Glomerular visceral epithelial cell (primary cell): Measurements from ENCODE around the gene P2RX5.
"Not testable (repeated sequence)": the region's sequence is repeated elsewhere in the genome, so short reads cannot be mapped to it uniquely, and the experiment has no call there.

Source experiments
- DNase-seq: peaks from one replicate; pipeline ENCODE4 v3.0.0-alpha.2; 2016; ENCODE audit errors: extremely low spot score

The P2RX5 gene

GRCh38 chr17:3695723-3696411 is at the start of gene P2RX5:
TSS of gene P2RX5 (minus strand) at chr17:3696155. CDS start at chr17:3696005, 150 bp downstream.
- peak; percentile 22 for DNase-seq

- DNase-seq = no peak
These were observed 49.1 kb upstream of the P2RX5 start for GRCh38 chr17:3745071-3745470.

DNA sequence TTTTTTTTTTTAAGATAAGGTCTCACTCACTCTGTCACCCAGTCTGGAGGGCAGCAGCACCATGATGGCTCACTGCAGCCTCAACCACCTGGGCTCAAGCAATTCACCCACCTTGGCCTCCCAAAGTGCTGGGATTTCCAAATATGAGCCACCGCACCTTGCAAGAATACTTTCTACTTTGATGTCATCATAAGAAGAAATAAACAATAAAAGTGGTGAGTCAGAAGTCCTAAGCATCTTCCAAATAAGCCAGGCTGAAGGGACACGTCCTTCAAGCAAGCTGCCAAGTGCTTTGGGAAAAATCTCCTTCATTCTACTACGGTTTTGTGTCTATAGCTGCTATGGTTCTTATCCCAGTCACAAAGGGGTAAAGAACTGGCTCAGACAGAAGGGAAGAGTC is 48.1 kb upstream of the P2RX5 start:
- no peak for DNase-seq

- DNase-seq = no peak
These were observed 44.7 kb upstream of the P2RX5 start for GRCh38 chr17:3740611-3741073.

DNA sequence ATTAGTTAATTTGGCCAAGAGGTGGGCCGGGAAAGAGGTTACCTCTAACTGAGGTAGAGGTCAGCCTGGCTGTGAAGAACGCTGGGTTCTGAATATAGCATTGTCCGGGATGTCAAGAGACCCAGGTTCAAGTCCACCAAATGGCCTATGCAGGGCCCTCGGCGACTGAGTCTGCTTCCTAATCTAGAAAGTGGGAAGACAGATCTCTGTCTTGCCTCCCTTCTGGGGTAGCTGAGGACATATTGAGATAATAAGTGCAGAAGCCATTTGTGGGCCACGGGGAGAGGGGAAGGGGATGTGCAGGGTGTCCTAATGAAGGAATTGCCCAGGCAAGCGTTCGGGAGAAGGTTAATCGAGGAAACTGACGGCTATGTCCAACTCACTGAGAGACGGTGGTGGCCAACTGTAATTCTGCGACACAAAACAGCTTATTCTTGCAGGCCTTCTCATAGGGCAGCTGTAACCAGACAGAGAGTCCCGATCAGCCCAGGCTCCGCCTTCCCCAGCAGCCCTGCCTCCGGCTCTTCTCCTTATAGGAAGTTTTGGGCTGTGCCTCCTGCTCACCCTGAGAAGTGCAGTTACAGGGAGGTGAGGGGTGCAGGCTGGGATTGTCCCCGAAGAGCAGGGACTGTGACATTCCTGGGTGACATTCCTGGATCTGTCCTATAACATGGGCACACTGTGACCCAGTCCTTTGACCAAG is 43.6 kb upstream of the P2RX5 start:
- DNase-seq = no peak

DNA sequence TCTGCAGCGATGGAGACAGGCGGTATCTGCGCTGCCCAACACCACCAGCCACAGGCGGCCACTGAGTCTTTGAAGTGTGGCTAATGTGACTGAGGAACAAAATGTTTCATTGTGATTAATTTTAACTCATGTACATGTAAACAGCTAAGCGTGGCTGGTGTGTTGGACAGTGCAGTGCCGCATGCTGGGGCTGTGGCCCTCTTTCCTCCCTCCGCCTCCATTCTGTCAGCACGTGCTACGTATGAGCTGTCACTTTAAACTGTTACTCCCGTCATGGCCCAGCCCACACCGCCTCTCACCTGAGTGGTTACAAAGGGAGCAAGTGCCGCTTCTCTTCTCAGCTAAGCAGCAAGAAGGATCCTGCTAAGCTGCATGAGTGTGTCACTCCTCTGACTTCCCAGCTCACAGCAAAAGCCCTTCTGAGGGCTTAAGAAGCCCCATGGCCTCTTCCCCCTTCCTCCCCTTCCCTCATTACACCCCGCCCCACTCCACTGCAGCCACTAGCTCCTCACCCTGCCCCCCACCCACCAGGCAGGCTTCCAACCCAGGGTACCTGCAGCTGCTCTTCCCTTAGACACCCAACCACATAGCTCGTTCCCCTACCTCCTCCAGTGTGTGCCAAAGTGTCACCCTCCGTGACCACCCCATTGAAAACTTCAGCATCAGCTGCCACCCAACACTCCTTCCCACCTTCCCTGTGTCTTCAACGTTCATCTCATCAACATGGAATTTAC is 42.8 kb upstream of the P2RX5 start:
- peak; percentile 35 for DNase-seq

DNA sequence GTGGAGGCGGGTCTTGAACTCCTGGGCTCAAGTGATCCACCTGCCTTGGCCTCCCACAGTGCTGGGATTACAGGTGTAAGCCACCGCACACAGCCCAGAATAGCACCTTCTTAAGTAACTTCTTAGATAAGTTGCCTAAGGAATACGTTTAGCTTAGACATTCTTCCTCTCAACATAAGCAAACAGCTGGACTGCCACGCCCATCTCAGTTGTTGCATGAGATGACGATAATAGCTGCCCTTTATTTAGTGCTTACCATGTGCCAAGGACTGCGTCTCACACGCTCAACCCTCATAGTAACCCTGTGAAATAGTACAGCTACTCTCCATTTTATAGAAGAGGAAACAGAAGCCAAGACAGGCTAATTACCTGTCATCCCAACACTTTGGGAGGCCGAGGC is 39.6 kb upstream of the P2RX5 start:
- no peak for DNase-seq

- DNase-seq = not testable (repeated sequence)
These were observed 38.9 kb upstream of the P2RX5 start for GRCh38 chr17:3734911-3735276.

- DNase-seq = no peak
These were observed 36.3 kb upstream of the P2RX5 start for GRCh38 chr17:3732210-3732621.

- peak; percentile 41 for DNase-seq
These were observed 35.0 kb upstream of the P2RX5 start for GRCh38 chr17:3730881-3731429.

GRCh38 chr17:3729881-3730280 is 33.9 kb upstream of the P2RX5 start:
- DNase-seq = no peak

DNA sequence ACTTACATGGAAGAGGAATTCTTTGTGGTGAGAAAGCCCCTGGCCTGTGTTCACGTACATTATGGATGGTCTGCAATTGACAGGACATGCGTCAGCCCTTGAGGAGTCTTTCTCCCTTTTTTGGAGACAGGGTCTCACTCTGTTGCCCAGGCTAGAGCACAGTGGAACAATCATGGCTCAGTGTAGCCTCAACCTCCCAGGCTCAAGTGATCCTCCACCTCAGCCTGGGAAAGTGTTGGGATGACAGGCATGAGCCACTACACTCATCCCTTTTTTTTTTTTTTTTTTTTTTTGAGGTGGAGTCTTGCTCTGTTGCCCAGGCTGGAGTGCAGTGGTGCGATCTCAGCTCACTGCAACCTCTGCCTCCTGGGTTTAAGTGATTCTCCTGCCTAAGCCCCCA is 32.1 kb upstream of the P2RX5 start:
- not testable (repeated sequence) for DNase-seq

DNA sequence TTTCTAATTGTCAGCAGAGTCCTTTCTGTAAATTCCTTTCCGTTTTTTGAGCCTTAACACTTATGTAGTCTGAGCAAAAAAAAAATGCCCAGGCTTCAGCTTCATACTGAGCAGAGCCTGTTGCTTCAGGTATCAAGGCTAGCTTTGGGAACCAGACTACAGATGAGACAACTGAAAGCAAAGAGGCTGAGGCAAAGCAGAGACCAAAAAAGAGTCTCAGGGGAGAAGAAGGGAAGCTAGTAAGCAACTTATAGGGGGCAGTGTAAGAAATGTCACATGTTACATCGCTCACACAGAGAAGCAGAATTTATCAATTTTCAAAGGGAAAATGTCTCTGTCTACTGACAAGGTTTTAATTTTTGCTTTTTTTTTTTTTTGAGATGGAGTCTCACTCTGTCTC is 31.1 kb upstream of the P2RX5 start:
- DNase-seq = no peak

- no peak for DNase-seq
These were observed 28.6 kb upstream of the P2RX5 start for GRCh38 chr17:3724378-3725077.

- peak; percentile 93 for DNase-seq
These were observed 27.8 kb upstream of the P2RX5 start, which contains the start of gene HASPIN for GRCh38 chr17:3723556-3724377. TSS of gene HASPIN (plus strand) at chr17:3723903. CDS start at chr17:3723936, 33 bp downstream.

GRCh38 chr17:3723188-3723555 is 27.2 kb upstream of the P2RX5 start:
- no peak for DNase-seq

DNA sequence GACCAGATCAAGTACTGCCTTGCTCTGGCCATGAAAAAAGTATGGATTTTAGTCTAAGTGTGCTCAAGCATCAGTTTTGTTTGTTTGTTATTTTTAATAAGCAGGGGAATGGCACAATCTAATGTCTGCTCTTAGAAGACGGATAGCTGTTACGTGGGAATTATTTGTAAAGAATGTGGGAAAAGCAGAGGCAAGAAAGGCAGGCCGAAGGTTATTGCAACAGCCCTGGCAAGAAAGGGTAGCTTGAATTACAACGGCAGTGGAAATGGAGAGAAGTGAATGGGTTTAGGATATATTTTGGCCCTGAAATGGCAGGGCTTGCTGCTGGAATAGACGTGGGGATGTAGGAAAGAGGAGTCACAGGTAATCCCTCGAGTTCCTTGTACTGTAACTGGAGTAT is 26.8 kb upstream of the P2RX5 start:
- DNase-seq = no peak

DNA sequence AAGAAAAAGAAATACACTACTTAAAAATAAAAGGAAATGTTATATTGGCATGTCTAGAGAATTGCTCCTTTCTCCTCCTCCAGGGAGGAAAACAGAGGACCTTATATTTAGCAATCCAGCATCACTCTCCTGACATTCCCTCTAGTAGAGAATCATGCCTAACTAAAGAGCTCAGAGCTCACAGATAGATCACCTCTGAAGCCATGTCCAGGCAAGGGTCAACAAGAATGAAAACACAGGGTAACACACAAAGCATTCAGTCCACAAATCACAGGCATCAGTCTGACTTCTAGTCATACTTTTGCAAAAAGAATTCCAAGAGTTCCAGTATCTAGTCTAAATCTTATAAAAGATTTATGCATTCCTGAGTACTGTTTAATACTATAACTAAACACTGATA is 23.3 kb upstream of the P2RX5 start:
- DNase-seq = no peak

- DNase-seq = no peak
These were observed 22.2 kb upstream of the P2RX5 start for GRCh38 chr17:3718201-3718600.

DNA sequence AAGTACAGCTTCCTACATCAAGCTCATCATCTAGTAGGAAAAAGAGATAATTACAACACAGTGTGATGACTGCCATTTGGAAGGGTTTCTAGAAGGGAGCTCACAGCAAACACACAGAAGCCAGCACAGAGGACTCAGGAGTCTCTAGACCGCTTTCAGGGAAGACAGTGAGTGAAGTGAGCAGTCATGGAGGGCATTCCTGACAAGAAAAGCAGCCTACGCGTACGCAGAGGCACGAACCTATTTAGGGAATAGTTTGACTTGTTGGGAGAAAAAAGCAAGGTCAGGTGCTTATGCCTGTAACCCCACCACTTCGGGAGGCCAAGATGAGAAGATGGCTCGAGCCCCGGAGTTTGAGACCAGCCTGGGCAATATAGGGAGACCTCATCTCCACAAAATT is 19.3 kb upstream of the P2RX5 start:
- DNase-seq = no peak
